ENCODE measurements around the gene TNFRSF1A. TPM values are rescaled to one million over a fixed set of nuclear protein-coding genes. Genes with fewer than 3 reads are reported as not detected.

Gene TNFRSF1A
- total RNA-seq, 1 experiment from 2014 or later, result 79.0 TPM

GRCh38 chr12:6374028-6374785 lies 32.3 kb upstream of the TNFRSF1A start:
- Mint-ChIP-seq H3K4me3 (ENCODE audit: unreplicated experiment) (peak overlapping the region; percentile 71), H3K27ac (ENCODE audit: unreplicated experiment) (peak overlapping the region; percentile 89)

GRCh38 chr12:6373022-6373787 lies 31.3 kb upstream of the TNFRSF1A start:
- Mint-ChIP-seq H3K36me3 (ENCODE audit: insufficient read depth, unreplicated experiment) (peaks cover 14% of the 10 kb centered on the region), H3K9me3 (ENCODE audit: unreplicated experiment) (no peaks in the 10 kb centered on the region), H3K27ac (ENCODE audit: unreplicated experiment) (peak overlapping the region; percentile 89), H3K27me3 (ENCODE audit: insufficient read depth, unreplicated experiment) (no peaks in the 10 kb centered on the region), H3K4me3 (ENCODE audit: unreplicated experiment) (peak overlapping the region; percentile 71), H3K4me1 (ENCODE audit: low read depth, unreplicated experiment) (peaks cover 73% of the 10 kb centered on the region)
- ChIA-PET POLR2A (interaction anchor here (0.5 to 3.5 kb wide), 4 partner anchors 10 to 97 kb away, joined by 3 to 16 read pairs (median 8); partner anchors contain the start of genes LTBR and VAMP1), CTCF (interaction anchor here (0.7 to 2.5 kb wide), 4 partner anchors 10 to 51 kb away, joined by 3 to 17 read pairs (median 4); partner anchors contain the start of gene LTBR)
- BruUV-seq (replicated peaks), result no TSS peak
- intact Hi-C loops (cut with micrococcal nuclease; ENCODE audit: unreplicated experiment), result loop anchor here (10.0 kb wide), 1 partner anchor 298 kb away; no protein-coding TSS in a partner anchor
- peak in 1 of 2 experiments; percentile 28 for DNase-seq
- H3K36me3 ChIP-seq (ENCODE audit: control insufficient read depth, insufficient read depth, low read length), result no peaks in the 10 kb centered on the region
- no peak overlapping the region for H3K4me3 ChIP-seq (ENCODE audit: low read depth, low read length)
- H3K27me3 ChIP-seq (replicated peaks; ENCODE audit: control insufficient read depth, insufficient read depth, low read length), result no peaks in the 10 kb centered on the region
- H3K9me3 ChIP-seq, result no peaks in the 10 kb centered on the region
- no peak for TF ChIP-seq CTCF (IDR thresholded peaks at IDR 0.05; ENCODE audit: insufficient read depth in 1 of 2, low read depth in 1 of 2, low read length in 1 of 2, severe bottlenecking in 1 of 2, unreplicated experiment in 1 of 2)
- peaks cover 80% of the 10 kb centered on the region for H3K4me1 ChIP-seq

More at GRCh38 chr12:6374028-6374785, 32.3 kb upstream of the TNFRSF1A start:
- peak in 1 of 2 experiments; percentile 41 for DNase-seq
- Mint-ChIP-seq H3K27me3 (ENCODE audit: insufficient read depth, unreplicated experiment) (no peaks in the 10 kb centered on the region), H3K9me3 (ENCODE audit: unreplicated experiment) (no peaks in the 10 kb centered on the region), H3K4me1 (ENCODE audit: low read depth, unreplicated experiment) (peaks cover 65% of the 10 kb centered on the region), H3K36me3 (ENCODE audit: insufficient read depth, unreplicated experiment) (peaks cover 14% of the 10 kb centered on the region)
- BruUV-seq (replicated peaks), result no TSS peak
- Histone ChIP-seq H3K27me3 (replicated peaks; ENCODE audit: control insufficient read depth, insufficient read depth, low read length) (no peaks in the 10 kb centered on the region), H3K4me1 (peaks cover 82% of the 10 kb centered on the region), H3K36me3 (ENCODE audit: control insufficient read depth, insufficient read depth, low read length) (no peaks in the 10 kb centered on the region), H3K4me3 (ENCODE audit: low read depth, low read length) (0 out of 2 replicates have a peak overlapping the region, but pooled peaks have one; percentile 3), H3K9me3 (no peaks in the 10 kb centered on the region)
- CTCF ChIA-PET, result interaction anchor here (0.6 to 1.8 kb wide), 6 partner anchors 9 to 240 kb away, joined by 4 to 18 read pairs (median 6); partner anchors contain the start of gene LTBR
- no peak for TF ChIP-seq CTCF (IDR thresholded peaks at IDR 0.05; ENCODE audit: insufficient read depth in 1 of 2, low read depth in 1 of 2, low read length in 1 of 2, severe bottlenecking in 1 of 2, unreplicated experiment in 1 of 2)
- POLR2A ChIA-PET, result interaction anchor here (0.5 to 3.5 kb wide), 4 partner anchors 9 to 79 kb away, joined by 4 to 16 read pairs (median 8); partner anchors contain the start of gene LTBR
- intact Hi-C loops (cut with micrococcal nuclease; ENCODE audit: unreplicated experiment), result loop anchor here (10.0 kb wide), 1 partner anchor 299 kb away; no protein-coding TSS in a partner anchor

Measured in Caco-2 (cell line).